B cell (primary cell): ENCODE data around the gene GRN. TPM values are rescaled to one million over a fixed set of nuclear protein-coding genes. Genes with fewer than 3 reads are reported as not detected.

ENCODE experiments used
- ATAC-seq: fragments of 200-7000 bp; cut with Tn5 transposase; one replicate; pipeline ENCODE4 v1.10.0; 2021; ENCODE audit warnings: low read depth, mild to moderate bottlenecking, moderate number of reproducible peaks, moderate library complexity
- CTCF ChIA-PET: fragments of 350-600 bp; sonication (Branson Sonifier 250); formaldehyde crosslinking; loops from one replicate; lab custom pipeline; 2021; ENCODE audit warnings: antibody characterized with exemption, inconsistent platforms; lab: Charles Lee
- POLR2A ChIA-PET: fragments of 350-600 bp; sonication (Branson Sonifier 250); formaldehyde crosslinking; loops from one replicate; lab custom pipeline; 2021; ENCODE audit warnings: antibody characterized with exemption; lab: Charles Lee
- DNase-seq: peaks from one replicate; pipeline ENCODE4 v3.0.0; 2013
- H2AFZ ChIP-seq: 2 replicates; pipeline ENCODE4 v1.6.1; 2012; ENCODE audit warnings: mild to moderate bottlenecking, low read depth, low read length; ENCODE audit not compliant: insufficient read depth, poor library complexity, severe bottlenecking
- H3K27ac ChIP-seq, 2 donors: 1 replicate in 1 of 2; 2 replicates in 1 of 2; pipeline ENCODE4 v1.5.1; 2012 to 2013; ENCODE audit warnings: low read length in 2 of 2, mild to moderate bottlenecking in 2 of 2, moderate library complexity in 1 of 2
- H3K27me3 ChIP-seq, 4 experiments: fragments of 200-600 bp in 1 of 4; sonication (generic) in 1 of 4; replicated peaks in 1 of 4; 1 replicate in 2 of 4; 2 replicates in 2 of 4; pipeline versions ENCODE4 v1.6.1 to v1.7.0; 2013 to 2016; ENCODE audit warnings: low read length in 3 of 4, mild to moderate bottlenecking in 2 of 4, mixed read lengths in 1 of 4, moderate library complexity in 1 of 4; ENCODE audit not compliant: insufficient read depth in 4 of 4, control insufficient read depth in 3 of 4; ENCODE audit errors: control extremely low read depth in 1 of 4
- H3K36me3 ChIP-seq, 2 experiments: replicated peaks in 1 of 2; 1 replicate in 1 of 2; 2 replicates in 1 of 2; pipeline versions ENCODE4 v1.6.1 to v1.7.1; 2013; ENCODE audit warnings: low read length in 1 of 2; ENCODE audit not compliant: insufficient read depth in 2 of 2, control insufficient read depth in 1 of 2; ENCODE audit errors: control extremely low read depth in 1 of 2, extremely low read depth in 1 of 2
- H3K4me1 ChIP-seq, 2 donors: fragments of 200-600 bp in 1 of 2; sonication (generic) in 1 of 2; 1 replicate in 1 of 2; 2 replicates in 1 of 2; pipeline versions ENCODE4 v1.5.1 to v1.6.1; 2013 to 2017; ENCODE audit warnings: low read length in 2 of 2; ENCODE audit not compliant: control insufficient read depth in 2 of 2, insufficient read depth in 2 of 2
- H3K4me2 ChIP-seq: replicated peaks from 2 replicates; pipeline ENCODE3; 2012; ENCODE audit warnings: mild to moderate bottlenecking, low read depth, low read length; ENCODE audit not compliant: poor library complexity, severe bottlenecking
- H3K4me3 ChIP-seq, 5 experiments: fragments of 200-600 bp in 1 of 5; sonication (generic) in 1 of 5; 1 replicate in 3 of 5; 2 replicates in 2 of 5; pipeline versions ENCODE4 v1.5.1 to v1.7.0; 2011 to 2016; ENCODE audit warnings: low read length in 4 of 5, mild to moderate bottlenecking in 4 of 5, low read depth in 2 of 5, control low read depth in 1 of 5, moderate library complexity in 1 of 5; ENCODE audit not compliant: insufficient read depth in 1 of 5; ENCODE audit errors: control extremely low read depth in 1 of 5, extremely low read depth in 1 of 5
- H3K79me2 ChIP-seq: fragments of 200-600 bp; sonication (generic); one replicate; pipeline ENCODE4 v1.6.0; 2016; ENCODE audit warnings: low read length; ENCODE audit not compliant: control insufficient read depth, insufficient read depth
- H3K9ac ChIP-seq: fragments of 200-600 bp; sonication (generic); 2 replicates; pipeline ENCODE4 v1.6.1; 2017; ENCODE audit warnings: mild to moderate bottlenecking, low read length, moderate library complexity
- H3K9me3 ChIP-seq, 3 donors: one replicate each; pipeline versions ENCODE4 v1.6.1 to v1.7.1; 2013; ENCODE audit warnings: low read length in 2 of 3; ENCODE audit not compliant: control insufficient read depth in 2 of 3, insufficient read depth in 1 of 3; ENCODE audit errors: control extremely low read depth in 1 of 3
- H4K20me1 ChIP-seq: 2 replicates; pipeline ENCODE4 v1.6.0; 2012; ENCODE audit warnings: mild to moderate bottlenecking, low read length; ENCODE audit not compliant: insufficient read depth, control insufficient read depth, poor library complexity, severe bottlenecking
- H3K27ac Mint-ChIP-seq: one replicate; pipeline ENCODE4 v1.8.0; 2021; ENCODE audit warnings: mixed read lengths
- H3K27me3 Mint-ChIP-seq: one replicate; pipeline ENCODE4 v1.8.0; 2021; ENCODE audit warnings: mixed read lengths
- H3K4me1 Mint-ChIP-seq: one replicate; pipeline ENCODE4 v1.8.0; 2021; ENCODE audit warnings: mixed read lengths
- H3K4me3 Mint-ChIP-seq: one replicate; pipeline ENCODE4 v1.8.0; 2021; ENCODE audit warnings: mixed read lengths
- H3K9me3 Mint-ChIP-seq: one replicate; pipeline ENCODE4 v1.8.0; 2022; ENCODE audit warnings: mixed read lengths; ENCODE audit not compliant: insufficient read depth
- EZH2 ChIP-seq: IDR thresholded peaks from 2 replicates; pipeline ENCODE4 v1.6.1; 2012; ENCODE audit warnings: borderline replicate concordance, low read depth, mild to moderate bottlenecking, moderate library complexity, low read length; ENCODE audit not compliant: insufficient read depth, poor library complexity, severe bottlenecking
- WGBS: methylation state at CpG from one replicate; pipeline ENCODE4 v1.1.5; 2013; ENCODE audit warnings: missing lambda C conversion rate; ENCODE audit not compliant: insufficient coverage; 5-methylcytosine and 5-hydroxymethylcytosine counted together
- intact Hi-C: fragments of 100-400 bp; cut with micrococcal nuclease; formaldehyde crosslinking; loops from one replicate; pipeline ENCODE4 v1.10.0; 2022
- polyA plus RNA-seq: library from polyadenylated mRNA; depleted of rRNA; stranded (reverse); fragments of >200 nt; gene quantifications from 2 replicates; pipeline ENCODE4 v1.2.3, GENCODE V29; 2012
- total RNA-seq, 2 donors: library from RNA; stranded (reverse); fragments of 120-200 nt in 1 of 2; gene quantifications; 1 replicate in 1 of 2; 2 replicates in 1 of 2; pipeline versions ENCODE4 v1.2.3 to v1.2.4, GENCODE V29; 2013 to 2022
- TF ChIP-seq, protein P1 (sequence below): fragments of 200-600 bp; IDR thresholded peaks from one replicate; pipeline ENCODE4 v1.8.0; 2022; ENCODE audit warnings: antibody characterized with exemption, mild to moderate bottlenecking

GRN gene
- total and polyA plus RNA-seq, 2 donors (not counting 1 experiment from before 2014, with no cell fraction given), result 187 to 226 TPM

GRCh38 chr17:44304651-44305050, 40.5 kb upstream of the GRN start:
- Mint-ChIP-seq H3K27ac (no peak overlapping the region), H3K27me3 (peaks cover 46% of the 10 kb centered on the region), H3K4me1 (peaks cover 13% of the 10 kb centered on the region), H3K9me3 (no peaks in the 10 kb centered on the region), H3K4me3 (no peak overlapping the region)
- Histone ChIP-seq H3K27ac (no peak overlapping the region), H4K20me1 (no peaks in the 10 kb centered on the region), H3K9me3 (peaks cover 0 to 11% (median 0%) of the 10 kb centered on the region in 3 donors), H3K79me2 (no peaks in the 10 kb centered on the region), H3K9ac (no peak overlapping the region), H2AFZ (no peak overlapping the region), H3K4me2 (no peak overlapping the region), H3K36me3 (no peaks in the 10 kb centered on the region), H3K27me3 (peaks cover 0 to 44% (median 20%) of the 10 kb centered on the region in 4 experiments), H3K4me1 (peaks cover 18 to 20% of the 10 kb centered on the region in 2 donors), H3K4me3 (no peak overlapping the region)
- ChIA-PET CTCF (interaction anchor here (1.2 kb wide), 1 partner anchor 83 kb away, joined by 3 read pairs; no protein-coding TSS in a partner anchor), POLR2A (interaction anchor here (0.6 kb wide), 1 partner anchor 9 kb away, joined by 6 read pairs; no protein-coding TSS in a partner anchor)
- no peak for DNase-seq
- TF ChIP-seq, protein P1, sequence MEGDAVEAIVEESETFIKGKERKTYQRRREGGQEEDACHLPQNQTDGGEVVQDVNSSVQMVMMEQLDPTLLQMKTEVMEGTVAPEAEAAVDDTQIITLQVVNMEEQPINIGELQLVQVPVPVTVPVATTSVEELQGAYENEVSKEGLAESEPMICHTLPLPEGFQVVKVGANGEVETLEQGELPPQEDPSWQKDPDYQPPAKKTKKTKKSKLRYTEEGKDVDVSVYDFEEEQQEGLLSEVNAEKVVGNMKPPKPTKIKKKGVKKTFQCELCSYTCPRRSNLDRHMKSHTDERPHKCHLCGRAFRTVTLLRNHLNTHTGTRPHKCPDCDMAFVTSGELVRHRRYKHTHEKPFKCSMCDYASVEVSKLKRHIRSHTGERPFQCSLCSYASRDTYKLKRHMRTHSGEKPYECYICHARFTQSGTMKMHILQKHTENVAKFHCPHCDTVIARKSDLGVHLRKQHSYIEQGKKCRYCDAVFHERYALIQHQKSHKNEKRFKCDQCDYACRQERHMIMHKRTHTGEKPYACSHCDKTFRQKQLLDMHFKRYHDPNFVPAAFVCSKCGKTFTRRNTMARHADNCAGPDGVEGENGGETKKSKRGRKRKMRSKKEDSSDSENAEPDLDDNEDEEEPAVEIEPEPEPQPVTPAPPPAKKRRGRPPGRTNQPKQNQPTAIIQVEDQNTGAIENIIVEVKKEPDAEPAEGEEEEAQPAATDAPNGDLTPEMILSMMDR, result no peak
- TF ChIP-seq EZH2, result no peak
- no peak for ATAC-seq
- intact Hi-C loops, result no loop called here

GRCh38 chr17:44307387-44308186, 37.5 kb upstream of the GRN start:
- H3K27me3 Mint-ChIP-seq, result peaks cover 46% of the 10 kb centered on the region

More at GRCh38 chr17:44307387-44308186, 37.5 kb upstream of the GRN start:
- Histone ChIP-seq H3K9ac (no peak overlapping the region), H3K4me1 (peaks cover 18 to 20% of the 10 kb centered on the region in 2 donors), H3K79me2 (no peaks in the 10 kb centered on the region), H3K9me3 (peaks cover 0 to 15% (median 0%) of the 10 kb centered on the region in 3 donors), H4K20me1 (no peaks in the 10 kb centered on the region), H3K27ac (no peak overlapping the region), H2AFZ (no peak overlapping the region), H3K36me3 (no peaks in the 10 kb centered on the region), H3K4me2 (peak overlapping the region; percentile 78), H3K27me3 (peaks cover 0 to 42% (median 20%) of the 10 kb centered on the region in 4 experiments), H3K4me3 (no peak overlapping the region)
- ATAC-seq, result peak; percentile 5
- Mint-ChIP-seq H3K27ac (no peak overlapping the region), H3K4me1 (peaks cover 19% of the 10 kb centered on the region), H3K9me3 (no peaks in the 10 kb centered on the region), H3K4me3 (peak overlapping the region; percentile 66)
- TF ChIP-seq, protein P1, result no peak
- TF ChIP-seq EZH2, result no peak
- CTCF ChIA-PET, result no interaction called here
- POLR2A ChIA-PET, result interaction anchor here (0.6 kb wide), 1 partner anchor 86 kb away, joined by 4 read pairs; no protein-coding TSS in a partner anchor
- DNase-seq, result peak; percentile 32
- intact Hi-C loops, result loop anchor here (1.0 kb wide), 1 partner anchor 17 kb away; the partner anchor contains the start of gene SLC25A39
- 3% methylated on average over 16 of the region's 26 CpGs for WGBS
